H9 (cell line): Measurements from ENCODE around the gene ARHGEF16. TPM values are rescaled to one million over a fixed set of nuclear protein-coding genes. Genes with fewer than 3 reads are reported as not detected.

Experiments used
- DNase-seq: peaks from one replicate; pipeline ENCODE4 v3.0.0-alpha.2; 2017
- H2AFZ ChIP-seq: one replicate; pipeline ENCODE4 v1.6.1; 2013; ENCODE audit warnings: mild to moderate bottlenecking, low read length, control low read depth, moderate library complexity
- H2AK5ac ChIP-seq: 2 replicates; pipeline ENCODE4 v1.6.1; 2013; ENCODE audit warnings: low read length, control low read depth, mixed read lengths; ENCODE audit not compliant: insufficient read length
- H2BK120ac ChIP-seq: one replicate; pipeline ENCODE4 v1.6.1; 2013; ENCODE audit warnings: low read depth, mild to moderate bottlenecking, low read length, control low read depth, inconsistent platforms; ENCODE audit not compliant: poor library complexity, severe bottlenecking
- H2BK12ac ChIP-seq: 2 replicates; pipeline ENCODE4 v1.6.1; 2013; ENCODE audit warnings: low read length, control low read depth, mixed read lengths, low read depth; ENCODE audit not compliant: insufficient read length
- H2BK15ac ChIP-seq: 2 replicates; pipeline ENCODE4 v1.6.1; 2013; ENCODE audit warnings: low read depth, low read length, control low read depth
- H2BK20ac ChIP-seq: one replicate; pipeline ENCODE4 v1.6.1; 2013; ENCODE audit warnings: low read depth, mild to moderate bottlenecking, low read length, control low read depth, inconsistent platforms; ENCODE audit not compliant: poor library complexity, severe bottlenecking
- H2BK5ac ChIP-seq: 2 replicates; pipeline ENCODE4 v1.6.1; 2013; ENCODE audit warnings: low read length, control low read depth, mixed read lengths; ENCODE audit not compliant: insufficient read length
- H3K14ac ChIP-seq: 2 replicates; pipeline ENCODE4 v1.6.1; 2013; ENCODE audit warnings: low read length, control low read depth; ENCODE audit not compliant: insufficient read depth
- H3K18ac ChIP-seq: 2 replicates; pipeline ENCODE4 v1.6.1; 2013; ENCODE audit warnings: low read depth, mild to moderate bottlenecking, mixed read lengths, low read length, control low read depth; ENCODE audit not compliant: insufficient read length
- H3K23ac ChIP-seq: 2 replicates; pipeline ENCODE4 v1.6.1; 2013; ENCODE audit warnings: low read length, control low read depth, mixed read lengths, low read depth; ENCODE audit not compliant: insufficient read length
- H3K23me2 ChIP-seq: 2 replicates; pipeline ENCODE4 v1.6.1; 2013; ENCODE audit warnings: low read depth, mild to moderate bottlenecking, mixed read lengths, low read length, control low read depth; ENCODE audit not compliant: insufficient read length, poor library complexity, severe bottlenecking
- H3K27ac ChIP-seq: 2 replicates; pipeline ENCODE4 v1.5.1; 2013; ENCODE audit warnings: low read length, control low read depth, mixed read lengths, low read depth; ENCODE audit not compliant: insufficient read length
- H3K27me3 ChIP-seq: 2 replicates; pipeline ENCODE4 v1.6.1; 2013; ENCODE audit warnings: low read length, control low read depth, inconsistent platforms; ENCODE audit not compliant: insufficient read depth
- H3K4ac ChIP-seq: 2 replicates; pipeline ENCODE4 v1.6.1; 2013; ENCODE audit warnings: low read depth, mild to moderate bottlenecking, control low read depth, inconsistent platforms, low read length, moderate library complexity
- H3K4me1 ChIP-seq: 2 replicates; pipeline ENCODE4 v1.6.1; 2013; ENCODE audit warnings: low read length, control low read depth, inconsistent platforms; ENCODE audit not compliant: insufficient read depth
- H3K4me2 ChIP-seq: 2 replicates; pipeline ENCODE4 v1.6.1; 2013; ENCODE audit warnings: low read length, control low read depth, mixed read lengths; ENCODE audit not compliant: insufficient read length, insufficient read depth
- H3K56ac ChIP-seq: 2 replicates; pipeline ENCODE4 v1.6.1; 2013; ENCODE audit warnings: low read depth, mild to moderate bottlenecking, mixed read lengths, low read length, control low read depth; ENCODE audit not compliant: insufficient read length
- H3K79me1 ChIP-seq: 2 replicates; pipeline ENCODE4 v1.6.1; 2013; ENCODE audit warnings: low read depth, mild to moderate bottlenecking, moderate library complexity, low read length, control low read depth, inconsistent platforms; ENCODE audit not compliant: insufficient read depth, poor library complexity, severe bottlenecking
- H3K79me2 ChIP-seq: 2 replicates; pipeline ENCODE4 v1.6.1; 2013; ENCODE audit warnings: low read length, control low read depth, inconsistent platforms; ENCODE audit not compliant: insufficient read depth
- H3K9ac ChIP-seq: 2 replicates; pipeline ENCODE4 v1.6.1; 2013; ENCODE audit warnings: low read length, control low read depth, mixed read lengths; ENCODE audit not compliant: insufficient read length; ENCODE audit errors: extremely low read depth
- H3K9me3 ChIP-seq: one replicate; pipeline ENCODE4 v1.6.1; 2013; ENCODE audit warnings: low read depth, low read length, inconsistent platforms; ENCODE audit not compliant: control insufficient read depth
- H3T11ph ChIP-seq: one replicate; pipeline ENCODE4 v1.6.1; 2013; ENCODE audit warnings: mild to moderate bottlenecking, low read length, control low read depth, inconsistent platforms
- H4K20me1 ChIP-seq: one replicate; pipeline ENCODE4 v1.6.1; 2013; ENCODE audit not compliant: control insufficient read depth, insufficient read length, insufficient read depth
- H4K5ac ChIP-seq: 2 replicates; pipeline ENCODE4 v1.6.1; 2013; ENCODE audit warnings: low read depth, mild to moderate bottlenecking, mixed read lengths, low read length, control low read depth; ENCODE audit not compliant: insufficient read length
- H4K8ac ChIP-seq: replicated peaks from 2 replicates; pipeline ENCODE4 v1.6.1; 2013; ENCODE audit warnings: low read length, control low read depth, mixed read lengths, low read depth; ENCODE audit not compliant: insufficient read length
- H4K91ac ChIP-seq: 2 replicates; pipeline ENCODE4 v1.6.1; 2013; ENCODE audit warnings: low read depth, mild to moderate bottlenecking, moderate library complexity, mixed read lengths, low read length, control low read depth; ENCODE audit not compliant: insufficient read length
- H3K27ac Mint-ChIP-seq, 3 experiments: 2 replicates in 2 of 3; 3 replicates in 1 of 3; pipeline ENCODE4 v1.8.0; 2020 to 2021; ENCODE audit warnings: mixed read lengths in 3 of 3, mild to moderate bottlenecking in 1 of 3, moderate library complexity in 1 of 3
- H3K27me3 Mint-ChIP-seq: 2 replicates; pipeline ENCODE4 v1.8.0; 2021; ENCODE audit warnings: low read depth, mild to moderate bottlenecking, moderate library complexity, mixed read lengths
- H3K36me3 Mint-ChIP-seq, 3 experiments: 2 replicates in 2 of 3; 3 replicates in 1 of 3; pipeline ENCODE4 v1.8.0; 2020 to 2021; ENCODE audit warnings: low read depth in 3 of 3, mixed read lengths in 3 of 3; ENCODE audit not compliant: insufficient read depth in 1 of 3
- H3K4me1 Mint-ChIP-seq, 2 experiments: 2 replicates each; pipeline ENCODE4 v1.8.0; 2020; ENCODE audit warnings: mixed read lengths in 2 of 2
- H3K4me3 Mint-ChIP-seq, 2 experiments: 2 replicates in 1 of 2; 3 replicates in 1 of 2; pipeline ENCODE4 v1.8.0; 2020 to 2021; ENCODE audit warnings: mild to moderate bottlenecking in 2 of 2, mixed read lengths in 2 of 2, moderate library complexity in 1 of 2
- H3K9me3 Mint-ChIP-seq, 2 experiments: 2 replicates in 1 of 2; 3 replicates in 1 of 2; pipeline ENCODE4 v1.8.0; 2020; ENCODE audit warnings: mild to moderate bottlenecking in 2 of 2, mixed read lengths in 2 of 2, moderate library complexity in 1 of 2
- CTCF ChIP-seq: fragments of 200-600 bp; sonication (generic); conservative IDR thresholded peaks from 3 replicates; pipeline ENCODE4 v1.8.0; 2021; ENCODE audit warnings: antibody characterized with exemption, mild to moderate bottlenecking
- whole genome bisulfite sequencing: extraction: QIAGEN DNeasy Blood & Tissue Kit; methylation state at CpG from one replicate; pipeline ENCODE4 v1.1.7; 2013; ENCODE audit warnings: missing lambda C conversion rate, low lambda C conversion rate, mixed read lengths; ENCODE audit not compliant: insufficient read length; ENCODE audit errors: extremely low coverage; 5-methylcytosine and 5-hydroxymethylcytosine counted together
- total RNA-seq: library from RNA; stranded (reverse); gene quantifications from 2 replicates; pipeline ENCODE4 v1.2.1, GENCODE V29; 2021

ARHGEF16 gene
- total RNA-seq, 1 experiment from 2014 or later = 48.5 TPM

- no peak overlapping the region for H3K4me3 Mint-ChIP-seq
- Histone ChIP-seq H2BK15ac (no peak overlapping the region), H3K18ac (no peak overlapping the region), H4K91ac (no peak overlapping the region), H3K14ac (no peak overlapping the region), H3K4ac (no peak overlapping the region), H3K27me3 (no peaks in the 10 kb centered on the region), H4K8ac (no peak overlapping the region), H3K9me3 (no peaks in the 10 kb centered on the region), H3K79me1 (no peaks in the 10 kb centered on the region), H2AK5ac (no peak overlapping the region), H2AFZ (no peak overlapping the region), H3K4me1 (no peaks in the 10 kb centered on the region), H3K9ac (no peak overlapping the region), H2BK5ac (no peak overlapping the region), H3T11ph (no peak overlapping the region), H3K23me2 (peaks cover 3% of the 10 kb centered on the region), H2BK12ac (no peak overlapping the region), H3K23ac (no peak overlapping the region), H4K20me1 (no peaks in the 10 kb centered on the region), H4K5ac (no peak overlapping the region), H3K79me2 (no peaks in the 10 kb centered on the region), H2BK120ac (no peak overlapping the region), H2BK20ac (no peak overlapping the region), H3K27ac (no peak overlapping the region), H3K56ac (no peak overlapping the region), H3K4me2 (no peak overlapping the region)
- peaks cover 0 to 16% of the 10 kb centered on the region in 2 experiments; a peak in 3 of 4 replicates for H3K4me1 Mint-ChIP-seq
- H3K36me3 Mint-ChIP-seq = no peaks in the 10 kb centered on the region
- WGBS = no CpG with 5 or more reads among the region's 9 CpGs
- no peak for TF ChIP-seq CTCF
- H3K27me3 Mint-ChIP-seq = no peaks in the 10 kb centered on the region
- no peaks in the 10 kb centered on the region; a peak in 1 of 5 replicates for H3K9me3 Mint-ChIP-seq
- DNase-seq = no peak
- H3K27ac Mint-ChIP-seq = no peak overlapping the region
Observed at GRCh38 chr1:3428899-3429298, 25.6 kb upstream of the ARHGEF16 start.
